Renal cortical epithelial cell (primary cell): ENCODE results near the gene DBR1. TPM values are rescaled to one million over a fixed set of nuclear protein-coding genes. Genes with fewer than 3 reads are reported as not detected.

ENCODE experiments used
- DNase-seq: peaks from one replicate; pipeline ENCODE4 v3.0.0-alpha.2; 2011; ENCODE audit warnings: low read depth
- total RNA-seq: library from RNA; depleted of rRNA; stranded (reverse); fragments of >200 nt; gene quantifications from 2 replicates; pipeline ENCODE4 v1.2.3, GENCODE V29; 2014

The DBR1 gene, protein sequence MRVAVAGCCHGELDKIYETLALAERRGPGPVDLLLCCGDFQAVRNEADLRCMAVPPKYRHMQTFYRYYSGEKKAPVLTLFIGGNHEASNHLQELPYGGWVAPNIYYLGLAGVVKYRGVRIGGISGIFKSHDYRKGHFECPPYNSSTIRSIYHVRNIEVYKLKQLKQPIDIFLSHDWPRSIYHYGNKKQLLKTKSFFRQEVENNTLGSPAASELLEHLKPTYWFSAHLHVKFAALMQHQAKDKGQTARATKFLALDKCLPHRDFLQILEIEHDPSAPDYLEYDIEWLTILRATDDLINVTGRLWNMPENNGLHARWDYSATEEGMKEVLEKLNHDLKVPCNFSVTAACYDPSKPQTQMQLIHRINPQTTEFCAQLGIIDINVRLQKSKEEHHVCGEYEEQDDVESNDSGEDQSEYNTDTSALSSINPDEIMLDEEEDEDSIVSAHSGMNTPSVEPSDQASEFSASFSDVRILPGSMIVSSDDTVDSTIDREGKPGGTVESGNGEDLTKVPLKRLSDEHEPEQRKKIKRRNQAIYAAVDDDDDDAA
- total RNA-seq, result 22.1 and 27.3 TPM in 2 replicates

DNA sequence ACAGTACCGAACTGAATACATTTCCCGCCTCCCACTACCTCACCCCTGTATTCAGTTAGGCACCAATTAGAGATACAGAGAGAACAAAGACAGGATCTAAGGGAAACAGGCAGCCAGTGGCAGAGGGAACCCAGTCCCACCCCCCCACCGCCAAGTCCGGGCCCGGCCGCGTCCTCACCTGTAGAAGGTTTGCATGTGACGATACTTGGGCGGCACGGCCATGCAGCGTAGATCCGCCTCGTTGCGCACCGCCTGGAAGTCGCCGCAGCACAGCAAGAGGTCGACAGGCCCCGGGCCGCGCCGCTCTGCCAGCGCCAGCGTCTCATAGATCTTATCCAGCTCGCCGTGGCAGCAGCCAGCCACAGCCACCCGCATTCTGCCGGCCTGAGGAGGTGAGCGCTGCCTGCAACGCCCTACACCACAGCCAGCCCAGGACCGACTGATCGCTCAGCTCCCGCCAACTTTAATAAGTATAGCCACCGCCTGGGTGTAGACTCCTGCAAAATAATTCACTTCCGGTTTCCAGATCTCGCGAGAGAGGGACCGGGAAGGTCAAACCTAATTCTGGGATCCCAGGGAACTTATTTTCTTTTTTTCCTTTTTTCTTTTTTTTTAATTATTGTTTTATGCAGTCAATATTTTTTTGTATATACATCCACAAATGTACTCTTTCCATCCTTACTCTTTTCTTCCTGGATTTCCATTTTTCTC, at the start of gene DBR1:
DBR1 (minus strand) TSS at position 501 of the 711 bp plus-strand sequence; CDS start at position 375, 126 bp downstream.
- peak; percentile 81 for DNase-seq

DNA sequence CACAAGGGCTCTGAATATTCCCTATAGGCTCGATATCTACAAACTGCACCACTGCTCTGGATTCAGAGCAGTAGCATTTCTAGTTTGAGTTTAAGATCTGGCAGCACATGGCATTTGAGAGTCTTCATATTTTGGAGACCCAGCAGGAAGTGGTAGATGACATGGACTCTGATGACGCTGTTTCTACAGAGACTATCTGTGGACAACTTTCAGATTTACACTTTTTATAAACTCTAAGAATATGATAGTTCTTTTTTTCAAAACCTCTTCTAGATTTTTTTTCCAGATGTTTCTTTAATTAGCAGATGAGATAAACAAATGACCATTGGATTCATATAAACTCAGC, 48.2 kb upstream of the DBR1 start:
- no peak for DNase-seq

DNA sequence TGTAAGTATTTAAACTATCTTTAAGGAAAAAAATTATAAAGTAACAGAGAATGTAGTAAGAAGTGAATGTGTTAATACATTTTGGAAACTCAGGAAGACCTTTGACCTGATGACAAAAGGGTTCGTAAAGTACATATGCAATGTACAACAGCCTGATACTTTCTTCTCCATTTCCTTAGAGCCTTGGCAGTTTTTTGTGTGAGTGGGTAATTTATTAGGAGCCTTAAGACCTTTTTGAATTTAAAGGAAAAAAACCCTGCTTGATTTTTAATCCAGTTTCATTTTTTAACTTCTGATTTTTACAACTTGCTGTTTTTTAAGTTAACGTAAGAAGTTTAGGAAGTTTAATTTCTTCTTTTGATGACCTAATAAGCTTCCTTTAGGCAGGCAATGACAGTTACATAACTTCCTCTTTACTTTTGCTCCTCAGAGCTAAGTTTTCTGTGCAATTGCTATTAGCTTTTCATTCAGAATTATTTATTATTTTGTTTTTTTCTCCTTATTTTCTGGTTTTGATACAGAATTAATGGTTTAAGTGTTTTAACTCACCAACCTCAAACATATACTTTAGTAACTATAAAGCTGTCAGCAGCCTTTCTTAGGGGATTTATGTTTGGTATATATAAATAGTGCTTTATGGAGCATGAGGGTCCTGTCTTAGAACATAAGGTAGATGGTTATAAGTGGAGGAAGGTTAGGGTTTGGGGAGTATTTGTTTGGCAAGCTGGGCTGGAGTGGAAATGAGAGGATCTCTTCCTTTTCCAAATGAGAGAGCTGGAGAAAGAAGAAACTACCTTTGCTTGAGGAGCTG, 47.6 kb upstream of the DBR1 start:
- DNase-seq, result no peak

DNA sequence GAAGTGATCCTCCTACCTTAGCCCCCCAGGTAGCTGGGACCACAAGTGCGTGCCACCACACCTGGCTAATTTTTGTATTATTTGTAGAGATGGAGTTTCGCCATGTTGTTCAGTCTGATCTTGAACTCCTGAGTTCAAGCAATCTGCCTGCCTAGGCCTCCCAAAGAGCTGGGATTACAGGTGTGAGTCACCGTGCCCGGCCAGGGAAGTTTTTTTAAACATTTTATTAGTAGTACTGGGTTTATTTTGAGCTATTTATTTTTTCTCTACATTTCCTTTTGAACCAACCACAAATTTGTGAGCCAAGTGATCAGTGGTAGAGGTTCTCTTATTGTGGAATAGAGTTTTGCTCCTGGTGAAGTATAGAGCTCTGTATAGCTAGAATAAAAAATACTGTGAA, 46.1 kb upstream of the DBR1 start:
- no peak for DNase-seq

DNA sequence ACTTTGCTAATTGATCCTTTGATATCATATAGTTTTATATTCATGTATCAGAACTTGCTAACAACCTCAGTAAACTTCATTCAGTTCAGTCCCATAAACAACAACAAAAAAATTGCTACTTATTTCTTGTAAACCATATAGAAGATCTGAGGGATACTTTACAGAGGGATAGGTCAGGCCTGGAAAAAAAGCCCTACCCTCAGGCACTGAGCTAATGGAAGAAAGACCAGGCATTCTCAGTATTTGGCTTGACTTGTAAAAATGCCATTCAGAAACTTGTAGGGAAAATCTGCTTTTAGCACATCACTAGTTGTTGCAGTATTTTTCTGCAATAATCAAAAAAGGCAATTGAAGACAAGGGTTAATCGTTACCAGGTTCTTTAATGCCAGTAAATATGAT, 45.5 kb upstream of the DBR1 start:
- DNase-seq, result no peak

DNA sequence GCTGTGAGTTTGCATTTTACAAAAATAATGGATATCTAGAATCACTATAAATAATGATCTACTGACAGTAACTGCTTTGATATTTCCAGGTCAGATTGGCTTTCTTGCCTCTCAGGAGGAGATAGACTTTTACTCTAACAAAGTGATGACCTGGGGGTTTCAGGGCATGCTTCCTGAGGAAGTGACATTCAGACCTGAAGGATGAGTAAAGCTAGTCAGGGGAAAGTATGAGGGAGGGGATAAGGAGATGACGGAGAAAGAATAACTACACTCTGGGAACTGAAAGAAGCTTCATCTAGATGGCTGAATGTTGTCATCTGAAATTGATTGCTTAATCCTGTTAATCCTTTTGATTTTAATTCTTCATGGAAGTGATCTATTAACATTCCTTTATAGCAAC, 44.5 kb upstream of the DBR1 start:
- no peak for DNase-seq

DNA sequence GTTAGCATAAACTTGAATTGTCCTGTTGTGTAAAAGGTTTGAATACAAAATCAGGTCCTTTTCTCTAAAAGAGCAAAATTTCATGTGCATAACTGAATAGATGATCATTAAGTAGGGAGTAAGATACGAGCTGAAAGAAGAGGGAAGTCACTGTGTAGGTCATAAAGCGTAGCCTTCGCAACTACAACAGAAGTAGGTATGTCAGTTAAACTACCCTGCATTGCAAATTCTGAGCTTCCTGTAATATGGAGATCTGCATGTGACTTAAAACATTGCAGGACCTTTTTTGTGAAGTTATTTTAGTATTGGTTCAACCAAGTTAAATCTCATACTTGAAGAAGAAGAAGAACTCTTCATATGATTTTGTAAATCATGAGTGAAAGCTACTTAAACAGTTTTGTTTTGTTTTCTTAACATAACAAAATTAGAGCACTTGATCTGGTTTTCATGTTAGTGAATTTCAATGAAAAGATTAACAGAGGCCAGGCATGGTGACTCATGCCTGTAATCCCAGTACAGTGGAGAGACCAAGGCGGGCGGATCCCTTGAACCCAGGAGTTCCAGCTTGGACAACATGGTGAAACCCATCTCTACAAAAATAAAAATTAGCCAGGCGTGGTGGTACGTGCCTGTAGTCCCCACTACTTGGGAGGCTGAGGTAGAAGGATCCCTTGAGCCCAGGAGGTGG, 38.8 kb upstream of the DBR1 start:
- DNase-seq, result no peak

DNA sequence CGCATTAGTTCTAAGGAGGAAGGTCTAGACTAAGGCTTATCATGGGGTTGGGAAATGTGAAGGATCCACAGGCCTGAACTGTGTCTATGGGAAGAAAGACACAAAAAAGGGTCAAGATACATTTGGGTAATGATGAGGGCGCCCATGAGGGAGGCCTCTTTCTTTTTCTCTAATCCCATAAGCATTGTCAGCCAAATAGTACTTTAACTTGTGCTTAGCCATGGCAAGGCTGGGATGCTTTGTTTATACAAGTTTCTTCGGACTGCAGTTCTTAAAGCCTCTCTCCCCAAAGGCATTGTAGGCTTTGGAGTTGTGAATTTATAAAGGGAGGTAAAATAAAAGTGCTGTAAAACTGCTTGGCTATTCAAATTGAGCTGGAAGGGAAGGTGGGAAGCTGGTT, 35.8 kb upstream of the DBR1 start:
- DNase-seq, result no peak

DNA sequence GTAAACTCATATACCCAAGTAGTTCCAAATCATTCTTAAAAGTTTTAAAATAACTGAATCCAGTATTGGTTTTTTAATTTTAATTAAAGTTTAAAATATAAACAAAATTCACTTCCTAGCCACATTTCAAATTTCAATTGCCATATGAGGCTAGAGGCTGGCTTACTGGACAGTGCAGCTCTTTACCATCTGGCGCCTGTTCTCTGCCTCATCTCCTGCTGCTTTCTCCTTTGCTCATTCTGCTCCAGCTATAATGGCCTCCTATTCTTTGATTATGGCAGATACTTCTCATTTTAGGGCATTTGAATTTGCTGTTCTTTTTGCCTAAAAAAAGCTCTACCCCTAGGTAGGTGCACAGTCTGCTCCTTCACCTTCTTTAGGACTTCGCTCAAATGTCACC, 31.5 kb upstream of the DBR1 start:
- no peak for DNase-seq

DNA sequence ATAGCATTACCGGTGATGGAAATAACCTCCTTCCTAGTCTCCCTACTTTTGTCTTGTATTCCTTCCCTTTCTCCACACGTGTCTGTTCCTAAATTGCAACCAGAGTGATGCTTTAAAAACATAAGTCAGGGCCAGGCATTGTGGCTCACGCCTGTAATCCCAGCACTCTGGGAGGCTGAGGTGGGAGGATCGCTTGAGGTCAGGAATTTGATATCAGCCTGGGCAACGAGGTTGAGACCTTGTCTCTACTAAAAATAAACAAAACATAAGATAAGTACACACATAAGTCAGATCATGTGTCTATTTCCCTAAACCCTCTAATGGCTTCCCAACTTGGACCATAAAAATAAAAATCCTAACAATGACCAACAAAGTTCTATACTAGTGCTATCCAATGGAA, 30.8 kb upstream of the DBR1 start:
- DNase-seq, result no peak

DNA sequence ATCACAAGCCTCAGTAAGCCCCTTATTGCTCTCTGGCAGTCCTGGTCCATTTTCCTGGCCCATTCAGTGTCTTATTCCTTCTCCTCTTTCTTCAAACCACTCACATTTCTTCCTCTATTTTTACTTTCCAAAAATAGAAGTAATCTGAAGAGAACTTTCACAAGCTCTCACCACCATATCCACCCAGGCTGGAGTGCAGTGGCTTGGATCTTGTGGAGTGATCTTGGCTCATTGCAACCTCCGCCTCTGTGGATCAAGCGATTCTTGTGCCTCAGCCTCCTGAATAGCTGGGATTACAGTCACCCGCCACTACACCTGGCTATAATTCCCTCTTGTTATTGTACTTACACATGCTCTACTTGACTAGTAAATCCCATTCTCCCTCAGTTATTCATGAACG, 29.2 kb upstream of the DBR1 start:
- no peak for DNase-seq

DNA sequence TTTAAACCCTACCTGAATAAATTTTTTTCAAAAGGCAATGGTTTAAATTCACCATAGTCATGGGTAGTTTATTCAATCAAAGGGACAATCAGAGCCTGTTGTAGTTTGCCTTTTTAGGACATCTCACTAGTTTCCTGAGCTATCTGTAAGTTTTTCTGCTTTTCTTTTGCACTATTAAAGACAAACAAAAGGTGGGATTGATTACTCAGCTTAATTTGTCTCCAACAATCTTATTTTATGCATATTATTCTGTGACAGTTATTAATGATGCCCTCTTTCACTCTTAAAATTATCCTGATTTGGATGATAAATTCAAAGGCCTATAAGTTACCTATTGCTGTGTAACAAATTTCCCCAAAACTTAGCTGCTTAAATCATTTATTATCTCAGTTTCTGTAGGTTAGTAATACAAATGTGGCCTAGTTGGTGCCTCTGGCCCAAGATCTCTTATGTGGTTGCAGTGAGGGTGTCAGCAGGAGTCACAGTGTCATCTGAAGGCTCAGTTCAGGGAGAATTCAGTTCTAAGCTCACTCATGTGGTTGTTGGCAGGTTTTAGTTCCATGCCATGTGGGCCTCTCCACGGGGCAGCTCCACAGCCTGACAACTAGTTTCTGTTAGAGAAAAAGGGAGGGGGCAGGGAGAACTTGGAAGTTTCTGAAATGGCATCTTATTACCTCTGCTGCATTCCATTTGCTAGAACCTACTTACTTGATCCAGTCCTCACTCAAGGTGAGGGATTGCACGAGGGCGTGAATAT, 28.4 kb upstream of the DBR1 start:
- no peak for DNase-seq

DNA sequence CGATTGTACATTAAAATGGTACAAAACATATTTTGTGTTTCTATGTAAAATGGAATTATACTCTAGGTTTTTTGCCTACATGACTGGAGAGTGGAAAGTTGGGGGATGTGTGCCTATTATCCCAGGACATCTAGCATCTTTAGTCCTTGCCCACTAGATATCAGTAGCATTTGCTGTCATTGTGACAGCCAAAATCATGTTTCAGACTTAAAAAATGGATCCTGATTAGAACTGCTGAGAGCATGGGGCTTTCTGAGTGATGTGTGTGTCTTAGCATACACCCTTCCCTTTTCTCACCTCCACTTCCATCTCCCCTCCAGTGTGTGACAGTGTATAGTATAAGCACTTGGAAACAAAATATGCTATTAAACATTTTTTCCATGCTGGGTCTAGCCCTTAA, 25.7 kb upstream of the DBR1 start:
- no peak for DNase-seq

DNA sequence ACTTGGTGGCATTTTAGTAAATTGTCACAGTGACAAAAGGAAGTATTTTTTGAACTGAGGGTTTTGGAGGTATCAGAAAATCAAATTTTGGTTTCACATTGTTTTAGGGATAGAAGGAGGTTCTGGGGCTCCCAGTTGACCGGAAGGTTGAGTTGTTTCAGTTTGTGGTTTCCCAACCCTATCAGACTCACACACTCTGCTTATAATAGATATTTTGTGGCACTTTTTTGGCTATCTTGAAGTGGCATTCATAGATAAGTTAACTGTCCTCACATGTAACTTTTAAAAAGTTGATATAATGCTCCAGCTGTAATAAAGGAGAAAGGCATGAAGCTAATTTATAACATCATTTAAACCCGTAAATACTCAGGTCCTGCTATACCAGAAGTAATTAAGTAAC, 25.1 kb upstream of the DBR1 start:
- DNase-seq, result no peak

DNA sequence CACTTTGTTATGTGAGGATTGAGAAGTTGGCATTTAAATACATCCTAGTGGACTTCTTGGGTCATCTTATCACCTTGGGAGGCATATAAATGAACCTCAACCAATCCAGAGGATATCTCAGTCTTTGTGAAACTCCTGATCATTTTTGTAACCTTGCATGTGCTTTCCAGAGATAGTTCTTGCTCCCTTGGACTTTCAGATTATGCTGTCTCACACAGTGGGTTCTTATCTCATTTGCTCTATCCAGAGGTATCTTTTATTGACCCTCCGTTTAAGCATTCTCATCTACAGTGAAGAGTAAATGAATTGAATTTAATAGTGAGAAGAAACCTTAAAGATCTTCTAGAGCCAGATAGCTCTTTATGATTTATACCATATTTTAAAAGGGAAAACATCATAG, 22.8 kb upstream of the DBR1 start:
- no peak for DNase-seq

DNA sequence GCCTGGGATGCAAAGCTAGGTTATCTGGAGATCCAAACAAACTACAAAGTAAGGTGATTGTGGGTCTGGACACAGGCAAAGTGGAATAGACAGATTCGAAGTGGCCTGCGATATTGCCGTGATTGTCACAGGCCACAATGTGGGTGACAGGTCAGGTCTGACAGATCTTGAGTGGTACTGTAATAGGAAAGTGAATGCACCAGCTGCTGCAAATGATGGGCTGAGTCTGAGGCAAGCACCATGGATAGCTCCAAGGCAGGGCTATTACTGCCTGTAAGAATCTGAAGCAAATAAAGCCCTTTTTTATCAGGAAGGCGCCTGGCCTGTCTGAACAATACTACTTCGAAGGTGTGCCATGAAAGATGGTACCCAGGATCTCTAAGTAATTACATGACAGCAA, 22.3 kb upstream of the DBR1 start:
- DNase-seq, result peak; percentile 52

DNA sequence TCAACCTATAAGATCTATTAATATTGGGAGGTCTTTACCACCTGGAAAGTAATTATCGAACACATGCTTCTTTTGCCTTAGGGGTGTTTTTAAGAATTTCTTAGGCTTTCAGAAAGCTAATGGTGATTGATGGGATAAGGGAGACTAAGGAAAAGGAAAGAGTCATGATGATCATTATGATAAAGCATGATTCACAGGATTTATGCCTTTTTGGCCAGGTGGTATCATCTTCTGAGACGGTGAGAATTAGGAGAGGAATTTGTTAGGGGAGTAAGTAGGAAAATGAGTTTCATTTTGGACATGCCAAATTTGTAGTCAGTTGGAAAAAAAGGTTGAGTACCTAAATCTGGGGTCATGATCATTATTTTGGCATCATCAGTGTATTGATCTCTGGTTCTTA, 21.3 kb upstream of the DBR1 start:
- no peak for DNase-seq

DNA sequence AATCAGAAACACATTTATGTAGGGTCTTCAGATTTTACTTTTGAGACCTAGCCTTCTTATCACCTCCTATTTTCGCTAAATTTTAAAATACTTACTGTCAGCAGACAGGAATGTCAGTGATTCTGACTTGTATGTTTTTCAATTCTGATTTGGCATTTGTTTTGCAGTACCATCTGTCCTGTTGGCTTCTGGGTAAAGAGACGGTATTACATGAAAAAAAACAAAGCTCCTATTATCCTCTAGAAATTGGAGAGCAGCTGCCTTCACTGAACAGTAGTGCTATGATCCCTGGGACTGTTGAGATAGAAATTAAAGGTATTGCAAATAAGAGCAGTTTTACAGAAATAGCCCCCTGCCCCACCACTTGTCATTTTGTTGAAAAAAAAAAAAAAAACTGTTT, 20.8 kb upstream of the DBR1 start:
- DNase-seq, result no peak

DNA sequence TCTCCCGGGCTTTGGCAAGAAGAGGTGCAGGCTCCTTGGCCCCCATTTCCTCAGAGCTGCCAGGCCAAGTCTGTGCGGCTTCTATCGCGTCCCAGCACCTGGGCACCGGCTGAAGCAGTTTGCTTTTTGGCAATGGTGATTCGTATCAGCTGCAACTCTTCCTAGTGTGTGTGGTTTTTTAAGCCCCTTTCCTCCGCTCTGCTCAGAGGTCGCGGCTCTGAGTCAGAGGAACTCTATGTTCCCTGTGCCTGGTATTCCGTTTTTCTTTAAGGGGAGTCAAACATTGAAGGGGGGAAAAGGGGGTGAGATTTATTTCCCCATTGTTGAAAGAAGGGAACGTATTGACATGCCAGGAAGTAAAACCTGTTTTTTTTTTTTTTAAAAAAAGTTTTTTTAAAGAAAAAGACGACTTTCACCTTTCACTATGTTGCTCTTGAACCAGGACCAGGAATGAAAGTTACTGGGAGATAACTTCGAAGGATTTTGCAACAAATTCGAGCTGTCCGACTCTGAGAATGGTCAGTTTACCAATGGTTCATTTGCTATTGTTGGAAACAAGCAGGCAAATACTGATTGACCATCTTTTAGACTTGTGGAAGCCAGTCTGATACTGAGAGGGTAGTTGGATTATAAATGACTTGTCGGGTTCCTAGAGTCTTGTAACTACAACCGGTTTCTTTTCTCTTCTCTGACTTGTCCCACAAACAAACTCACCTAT, 13.5 kb upstream of the DBR1 start:
- DNase-seq, result peak; percentile 70

DNA sequence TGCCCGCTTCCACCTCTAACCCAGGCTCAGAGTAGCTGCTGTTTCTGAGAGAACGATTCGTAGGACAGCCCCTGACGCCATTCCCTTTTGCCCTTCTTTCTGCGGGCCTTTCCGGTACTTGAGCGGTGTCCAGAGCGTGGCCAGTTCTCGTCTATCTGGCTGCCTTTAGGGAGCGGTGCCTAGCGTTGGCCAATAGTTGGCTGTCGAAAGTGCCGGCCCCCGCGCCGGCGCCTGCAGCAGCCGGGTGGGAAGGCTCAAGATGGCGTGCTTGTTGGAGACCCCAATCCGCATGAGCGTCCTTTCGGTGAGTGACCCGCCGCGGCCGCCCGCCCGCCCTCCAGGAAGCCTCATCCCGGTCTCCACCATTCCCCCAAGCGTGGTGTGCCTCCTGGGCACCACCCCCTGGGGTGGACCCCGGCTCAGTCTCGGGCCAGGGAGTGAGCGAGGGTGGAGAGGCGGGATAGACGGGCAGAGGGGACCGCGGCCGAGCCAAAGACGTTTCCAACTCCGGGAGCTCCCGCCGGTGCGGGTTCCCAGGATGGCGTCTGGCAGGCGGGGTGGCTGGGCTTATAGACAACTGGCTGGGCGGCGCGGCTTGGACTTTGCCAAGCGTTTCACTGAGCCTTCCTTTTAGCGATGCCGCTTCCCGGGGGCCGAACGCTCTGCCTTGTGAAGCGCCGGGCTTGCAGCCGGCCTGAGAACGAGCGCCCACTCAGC, 12.7 kb upstream of the DBR1 start, which contains the start of gene ARMC8:
ARMC8 (plus strand) TSS at position 6 of the 717 bp plus-strand sequence; CDS start at position 260, 254 bp downstream.
- DNase-seq, result no peak
